ENCODE results near the gene LCORL. TPM values are rescaled to one million over a fixed set of nuclear protein-coding genes. Genes with fewer than 3 reads are reported as not detected.

LCORL gene
- total RNA-seq, 1 experiment from 2014 or later: 18.0 TPM

GRCh38 chr4:17933126-17933525 lies 88.4 kb downstream of the LCORL start (continued):
- TF ChIP-seq REST (IDR thresholded peaks at IDR 0.05; ENCODE audit: low read depth) (no peak), EZH2phosphoT487 (IDR thresholded peaks at IDR 0.05; ENCODE audit: borderline replicate concordance) (no peak), CTCF (IDR thresholded peaks at IDR 0.05 in 2 of 3, conservative IDR thresholded peaks at IDR 0.05 in 1 of 3; ENCODE audit: borderline replicate concordance in 1 of 3, insufficient read depth in 1 of 3, low read depth in 2 of 3, low read length in 2 of 3) (no peak)

- Histone ChIP-seq H3K27me3 (ENCODE audit: insufficient read depth, low read length) (no peaks in the 10 kb centered on the region), H3K9me3 (ENCODE audit: control insufficient read depth in 1 of 2, insufficient read depth in 1 of 2, low read depth in 1 of 2, low read length in 2 of 2) (no peaks in the 10 kb centered on the region), H3K4me1 (ENCODE audit: control insufficient read depth in 1 of 2, insufficient read depth in 2 of 2, low read length in 2 of 2) (no peaks in the 10 kb centered on the region), H3K79me2 (ENCODE audit: insufficient read depth, low read length) (peaks cover 5% of the 10 kb centered on the region; the same call in 1 of the 2 replicates), H4K20me1 (ENCODE audit: insufficient read depth) (no peaks in the 10 kb centered on the region), H3K9ac (ENCODE audit: low read length) (no peak overlapping the region), H3K27ac (ENCODE audit: low read depth, low read length) (no peak overlapping the region), H3K4me3 (replicated peaks in 1 of 2; ENCODE audit: low read depth in 1 of 2, low read length in 2 of 2) (no peak overlapping the region), H3K36me3 (ENCODE audit: control insufficient read depth in 1 of 2, insufficient read depth in 2 of 2, low read length in 2 of 2) (no peaks in the 10 kb centered on the region), H2AFZ (ENCODE audit: low read depth, low read length, poor library complexity, severe bottlenecking) (no peak overlapping the region), H3K9me2 (ENCODE audit: insufficient read depth) (no peaks in the 10 kb centered on the region), H3K4me2 (ENCODE audit: low read length) (no peak overlapping the region)
- ChIA-PET CTCF (no interaction called here), POLR2A (no interaction called here), RAD21 (ENCODE audit: low non-redundant PET in 1 of 2, low total read pairs in 2 of 2, uncharacterized antibody in 2 of 2, unreplicated experiment in 2 of 2) (no interaction called here)
- ATAC-seq (no peak), DNase-seq (ENCODE audit: low read depth, low spot score) (no peak)
- intact Hi-C loops (cut with micrococcal nuclease): loop anchor here (5.0 kb wide), 1 partner anchor 435 kb away; no protein-coding TSS in a partner anchor
- BruUV-seq (replicated peaks): no TSS peak
- TF ChIP-seq POLR2AphosphoS5 (IDR thresholded peaks at IDR 0.05; ENCODE audit: low read depth, low read length): no peak
- TF ChIP-seq SIN3A (IDR thresholded peaks at IDR 0.05; ENCODE audit: low read depth): no peak
- TF ChIP-seq CEBPB (IDR thresholded peaks at IDR 0.05; ENCODE audit: low read depth): no peak
- TF ChIP-seq EZH2phosphoT487 (IDR thresholded peaks at IDR 0.05; ENCODE audit: borderline replicate concordance): no peak
- TF ChIP-seq JUND (IDR thresholded peaks at IDR 0.05): no peak
- no peak for TF ChIP-seq ZBTB33 (IDR thresholded peaks at IDR 0.05; ENCODE audit: extremely low read depth, insufficient replicate concordance, low read length)
- no peak for TF ChIP-seq TCF7L2 (IDR thresholded peaks at IDR 0.05; ENCODE audit: borderline replicate concordance, extremely low read depth, insufficient read depth, insufficient read length)
- TF ChIP-seq POLR2A (IDR thresholded peaks at IDR 0.05; ENCODE audit: borderline replicate concordance, extremely low read depth, insufficient read depth, insufficient read length): no peak
- TF ChIP-seq YY1 (IDR thresholded peaks at IDR 0.05; ENCODE audit: extremely low read depth, insufficient replicate concordance, low read depth, low read length): no peak
- no peak for TF ChIP-seq ELF1 (IDR thresholded peaks at IDR 0.05; ENCODE audit: borderline replicate concordance, low read depth)
- TF ChIP-seq CBX3 (IDR thresholded peaks at IDR 0.05; ENCODE audit: low read depth): no peak
- TF ChIP-seq ZNF274 (IDR thresholded peaks at IDR 0.05; ENCODE audit: low read depth, low read length): no peak
- no peak for TF ChIP-seq CTCF (IDR thresholded peaks at IDR 0.05 in 2 of 3, conservative IDR thresholded peaks at IDR 0.05 in 1 of 3; ENCODE audit: borderline replicate concordance in 1 of 3, insufficient read depth in 1 of 3, low read depth in 2 of 3, low read length in 2 of 3)
Observed at GRCh38 chr4:17932041-17932440, 89.5 kb downstream of the LCORL start.

All from HCT116 (cell line).